Measurements from ENCODE around the gene SORBS1. TPM values are rescaled to one million over a fixed set of nuclear protein-coding genes. Genes with fewer than 3 reads are reported as not detected.
A peak's percentile ranks its signal among the peaks of the same experiment; 100 is the strongest.

SORBS1 gene
- total and polyA plus RNA-seq, 2 of the 13 experiments (the other 11 are each of a cell fraction or from before 2014, with no cell fraction given): 16.8 to 39.8 TPM

DNA sequence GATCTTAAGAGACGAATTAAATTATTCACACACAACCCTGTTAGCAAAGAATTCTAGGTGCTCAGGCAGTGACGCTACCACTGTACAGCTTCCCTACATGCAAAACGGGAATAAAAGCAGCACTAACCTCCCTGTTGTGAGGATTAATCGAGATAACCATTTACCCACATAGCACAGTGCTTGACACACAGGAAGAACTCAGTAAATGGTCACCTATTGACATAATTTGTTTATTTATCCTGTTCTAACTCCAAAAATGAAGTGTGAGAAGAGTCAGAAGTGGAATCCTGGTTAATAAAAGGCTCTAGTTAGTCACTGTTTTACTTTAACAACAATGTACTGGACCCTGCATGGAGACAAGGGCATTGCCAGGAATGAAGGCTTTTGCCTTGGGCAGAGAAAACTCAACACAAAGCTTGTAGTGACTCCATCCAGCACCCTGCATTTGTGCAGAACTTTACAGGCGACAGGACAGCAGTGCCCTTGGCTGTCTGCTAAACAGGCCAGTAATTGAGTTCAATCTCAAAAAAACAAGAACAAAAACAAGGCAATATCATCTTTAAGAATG is 103.8 kb downstream of the SORBS1 start (continued):
- TF ChIP-seq, protein P1, sequence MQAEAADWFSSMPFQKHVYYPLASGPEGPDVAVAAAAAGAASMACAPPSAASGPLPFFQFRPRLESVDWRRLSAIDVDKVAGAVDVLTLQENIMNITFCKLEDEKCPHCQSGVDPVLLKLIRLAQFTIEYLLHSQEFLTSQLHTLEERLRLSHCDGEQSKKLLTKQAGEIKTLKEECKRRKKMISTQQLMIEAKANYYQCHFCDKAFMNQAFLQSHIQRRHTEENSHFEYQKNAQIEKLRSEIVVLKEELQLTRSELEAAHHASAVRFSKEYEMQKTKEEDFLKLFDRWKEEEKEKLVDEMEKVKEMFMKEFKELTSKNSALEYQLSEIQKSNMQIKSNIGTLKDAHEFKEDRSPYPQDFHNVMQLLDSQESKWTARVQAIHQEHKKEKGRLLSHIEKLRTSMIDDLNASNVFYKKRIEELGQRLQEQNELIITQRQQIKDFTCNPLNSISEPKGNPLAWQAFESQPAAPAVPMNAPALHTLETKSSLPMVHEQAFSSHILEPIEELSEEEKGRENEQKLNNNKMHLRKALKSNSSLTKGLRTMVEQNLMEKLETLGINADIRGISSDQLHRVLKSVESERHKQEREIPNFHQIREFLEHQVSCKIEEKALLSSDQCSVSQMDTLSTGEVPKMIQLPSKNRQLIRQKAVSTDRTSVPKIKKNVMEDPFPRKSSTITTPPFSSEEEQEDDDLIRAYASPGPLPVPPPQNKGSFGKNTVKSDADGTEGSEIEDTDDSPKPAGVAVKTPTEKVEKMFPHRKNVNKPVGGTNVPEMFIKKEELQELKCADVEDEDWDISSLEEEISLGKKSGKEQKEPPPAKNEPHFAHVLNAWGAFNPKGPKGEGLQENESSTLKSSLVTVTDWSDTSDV (CRISPR knock-in tag; IDR thresholded peaks at IDR 0.05): no peak
- TF ChIP-seq, protein P2, sequence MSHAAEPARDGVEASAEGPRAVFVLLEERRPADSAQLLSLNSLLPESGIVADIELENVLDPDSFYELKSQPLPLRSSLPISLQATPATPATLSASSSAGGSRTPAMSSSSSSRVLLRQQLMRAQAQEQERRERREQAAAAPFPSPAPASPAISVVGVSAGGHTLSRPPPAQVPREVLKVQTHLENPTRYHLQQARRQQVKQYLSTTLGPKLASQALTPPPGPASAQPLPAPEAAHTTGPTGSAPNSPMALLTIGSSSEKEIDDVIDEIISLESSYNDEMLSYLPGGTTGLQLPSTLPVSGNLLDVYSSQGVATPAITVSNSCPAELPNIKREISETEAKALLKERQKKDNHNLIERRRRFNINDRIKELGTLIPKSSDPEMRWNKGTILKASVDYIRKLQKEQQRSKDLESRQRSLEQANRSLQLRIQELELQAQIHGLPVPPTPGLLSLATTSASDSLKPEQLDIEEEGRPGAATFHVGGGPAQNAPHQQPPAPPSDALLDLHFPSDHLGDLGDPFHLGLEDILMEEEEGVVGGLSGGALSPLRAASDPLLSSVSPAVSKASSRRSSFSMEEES (CRISPR knock-in tag; IDR thresholded peaks at IDR 0.05): peak; percentile 35; the same call in 1 of the 2 replicates
- no peak for TF ChIP-seq MAFF (IDR thresholded peaks at IDR 0.05; ENCODE audit: low read depth, low read length)
- TF ChIP-seq, protein P3, sequence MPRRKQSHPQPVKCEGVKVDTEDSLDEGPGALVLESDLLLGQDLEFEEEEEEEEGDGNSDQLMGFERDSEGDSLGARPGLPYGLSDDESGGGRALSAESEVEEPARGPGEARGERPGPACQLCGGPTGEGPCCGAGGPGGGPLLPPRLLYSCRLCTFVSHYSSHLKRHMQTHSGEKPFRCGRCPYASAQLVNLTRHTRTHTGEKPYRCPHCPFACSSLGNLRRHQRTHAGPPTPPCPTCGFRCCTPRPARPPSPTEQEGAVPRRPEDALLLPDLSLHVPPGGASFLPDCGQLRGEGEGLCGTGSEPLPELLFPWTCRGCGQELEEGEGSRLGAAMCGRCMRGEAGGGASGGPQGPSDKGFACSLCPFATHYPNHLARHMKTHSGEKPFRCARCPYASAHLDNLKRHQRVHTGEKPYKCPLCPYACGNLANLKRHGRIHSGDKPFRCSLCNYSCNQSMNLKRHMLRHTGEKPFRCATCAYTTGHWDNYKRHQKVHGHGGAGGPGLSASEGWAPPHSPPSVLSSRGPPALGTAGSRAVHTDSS (CRISPR knock-in tag; conservative IDR thresholded peaks at IDR 0.05): no peak
- TF ChIP-seq POLR2AphosphoS5 (IDR thresholded peaks at IDR 0.05; ENCODE audit: low read depth, low read length): no peak; the same call in 1 of the 2 replicates
- TF ChIP-seq, protein P4, sequence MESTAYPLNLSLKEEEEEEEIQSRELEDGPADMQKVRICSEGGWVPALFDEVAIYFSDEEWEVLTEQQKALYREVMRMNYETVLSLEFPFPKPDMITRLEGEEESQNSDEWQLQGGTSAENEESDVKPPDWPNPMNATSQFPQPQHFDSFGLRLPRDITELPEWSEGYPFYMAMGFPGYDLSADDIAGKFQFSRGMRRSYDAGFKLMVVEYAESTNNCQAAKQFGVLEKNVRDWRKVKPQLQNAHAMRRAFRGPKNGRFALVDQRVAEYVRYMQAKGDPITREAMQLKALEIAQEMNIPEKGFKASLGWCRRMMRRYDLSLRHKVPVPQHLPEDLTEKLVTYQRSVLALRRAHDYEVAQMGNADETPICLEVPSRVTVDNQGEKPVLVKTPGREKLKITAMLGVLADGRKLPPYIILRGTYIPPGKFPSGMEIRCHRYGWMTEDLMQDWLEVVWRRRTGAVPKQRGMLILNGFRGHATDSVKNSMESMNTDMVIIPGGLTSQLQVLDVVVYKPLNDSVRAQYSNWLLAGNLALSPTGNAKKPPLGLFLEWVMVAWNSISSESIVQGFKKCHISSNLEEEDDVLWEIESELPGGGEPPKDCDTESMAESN (CRISPR knock-in tag; conservative IDR thresholded peaks at IDR 0.05): 0 out of 2 replicates have a peak, but pooled peaks have one; percentile 8
- TF ChIP-seq, protein P5, sequence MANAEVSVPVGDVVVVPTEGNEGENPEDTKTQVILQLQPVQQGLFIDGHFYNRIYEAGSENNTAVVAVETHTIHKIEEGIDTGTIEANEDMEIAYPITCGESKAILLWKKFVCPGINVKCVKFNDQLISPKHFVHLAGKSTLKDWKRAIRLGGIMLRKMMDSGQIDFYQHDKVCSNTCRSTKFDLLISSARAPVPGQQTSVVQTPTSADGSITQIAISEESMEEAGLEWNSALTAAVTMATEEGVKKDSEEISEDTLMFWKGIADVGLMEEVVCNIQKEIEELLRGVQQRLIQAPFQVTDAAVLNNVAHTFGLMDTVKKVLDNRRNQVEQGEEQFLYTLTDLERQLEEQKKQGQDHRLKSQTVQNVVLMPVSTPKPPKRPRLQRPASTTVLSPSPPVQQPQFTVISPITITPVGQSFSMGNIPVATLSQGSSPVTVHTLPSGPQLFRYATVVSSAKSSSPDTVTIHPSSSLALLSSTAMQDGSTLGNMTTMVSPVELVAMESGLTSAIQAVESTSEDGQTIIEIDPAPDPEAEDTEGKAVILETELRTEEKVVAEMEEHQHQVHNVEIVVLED (CRISPR knock-in tag; IDR thresholded peaks at IDR 0.05; ENCODE audit: borderline replicate concordance): no peak
- 0 out of 2 replicates have a peak, but pooled peaks have one; percentile 42 for TF ChIP-seq DPF2 (CRISPR knock-in tag; IDR thresholded peaks at IDR 0.05; ENCODE audit: borderline replicate concordance, low read depth)
- no peak for TF ChIP-seq ZNF781 (CRISPR knock-in tag; IDR thresholded peaks at IDR 0.05; ENCODE audit: borderline replicate concordance, not compliant biosample characterization)
- TF ChIP-seq SMARCE1 (IDR thresholded peaks at IDR 0.05; ENCODE audit: borderline replicate concordance): no peak
- TF ChIP-seq, protein P6, sequence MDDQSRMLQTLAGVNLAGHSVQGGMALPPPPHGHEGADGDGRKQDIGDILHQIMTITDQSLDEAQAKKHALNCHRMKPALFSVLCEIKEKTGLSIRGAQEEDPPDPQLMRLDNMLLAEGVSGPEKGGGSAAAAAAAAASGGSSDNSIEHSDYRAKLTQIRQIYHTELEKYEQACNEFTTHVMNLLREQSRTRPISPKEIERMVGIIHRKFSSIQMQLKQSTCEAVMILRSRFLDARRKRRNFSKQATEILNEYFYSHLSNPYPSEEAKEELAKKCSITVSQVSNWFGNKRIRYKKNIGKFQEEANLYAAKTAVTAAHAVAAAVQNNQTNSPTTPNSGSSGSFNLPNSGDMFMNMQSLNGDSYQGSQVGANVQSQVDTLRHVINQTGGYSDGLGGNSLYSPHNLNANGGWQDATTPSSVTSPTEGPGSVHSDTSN (CRISPR knock-in tag; IDR thresholded peaks at IDR 0.05; ENCODE audit: borderline replicate concordance): no peak
- TF ChIP-seq ZNF570 (CRISPR knock-in tag; IDR thresholded peaks at IDR 0.05; ENCODE audit: borderline replicate concordance): no peak
- TF ChIP-seq PCBP1 (IDR thresholded peaks at IDR 0.05; ENCODE audit: borderline replicate concordance, low read depth, low read length): no peak
- TF ChIP-seq, protein P7, sequence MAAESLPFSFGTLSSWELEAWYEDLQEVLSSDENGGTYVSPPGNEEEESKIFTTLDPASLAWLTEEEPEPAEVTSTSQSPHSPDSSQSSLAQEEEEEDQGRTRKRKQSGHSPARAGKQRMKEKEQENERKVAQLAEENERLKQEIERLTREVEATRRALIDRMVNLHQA (CRISPR knock-in tag; IDR thresholded peaks at IDR 0.05): no peak
- peak; percentile 40; the same call in 1 of the 2 replicates for TF ChIP-seq TCF7 (IDR thresholded peaks at IDR 0.05; ENCODE audit: low read depth)
